Right cardiac atrium (tissue), 5 donors: ENCODE results near the gene PDCL3. TPM values are rescaled to one million over a fixed set of nuclear protein-coding genes. Genes with fewer than 3 reads are reported as not detected.
A peak's percentile ranks its signal among the peaks of the same experiment; 100 is the strongest.

Source experiments
- ATAC-seq, 2 donors: fragments of 200-7000 bp; cut with Tn5 transposase; one replicate each; pipeline versions ENCODE4 v1.8.0 to v1.9.1; 2020; ENCODE audit warnings: moderate library complexity in 2 of 2, mild to moderate bottlenecking in 1 of 2
- DNase-seq, 3 donors: peaks; one replicate each; pipeline ENCODE4 v3.0.0-alpha.2; 2020
- H3K27ac ChIP-seq: one replicate; pipeline ENCODE4 v1.5.1; 2013; ENCODE audit warnings: mild to moderate bottlenecking, low read length, control low read depth, moderate library complexity
- H3K27me3 ChIP-seq: one replicate; pipeline ENCODE4 v1.6.1; 2013; ENCODE audit not compliant: control insufficient read depth, insufficient read depth
- H3K4me1 ChIP-seq: one replicate; pipeline ENCODE4 v1.6.1; 2013; ENCODE audit warnings: low read length; ENCODE audit not compliant: control insufficient read depth, insufficient read depth
- H3K4me3 ChIP-seq: one replicate; pipeline ENCODE4 v1.5.1; 2013; ENCODE audit warnings: low read length, control low read depth
- H3K9me3 ChIP-seq: one replicate; pipeline ENCODE4 v1.6.1; 2013; ENCODE audit warnings: low read length; ENCODE audit not compliant: control insufficient read depth
- WGBS: extraction: QIAGEN DNeasy Blood & Tissue Kit; methylation state at CpG from one replicate; pipeline ENCODE4 v1.1.7; 2013; 5-methylcytosine and 5-hydroxymethylcytosine counted together
- intact Hi-C, 4 donors: fragments of 100-400 bp; cut with DNase I; formaldehyde crosslinking; loops; one replicate each; pipeline versions ENCODE4 v1.11.0 to v1.14.0; 2022 to 2023
- polyA plus RNA-seq: library from polyadenylated mRNA; stranded (reverse); fragments of 200-250 nt; gene quantifications from one replicate; pipeline ENCODE4 v1.2.3, GENCODE V29; 2013
- total RNA-seq, 4 donors: library from RNA; stranded (reverse); fragmentation: NEBNext Ultra II Directional; extraction: Animal tissue kit (Norgen Biotek cat#: 25700); gene quantifications; one replicate each; pipeline ENCODE4 v1.2.1, GENCODE V29; 2021
- donor health status: healthy with polysubstance abuse.
- donor health status: DM: no; HTN: yes; CAD: no.
- donor health status: DM: no; HTN: no; CAD: no.
- donor health status: DM: no; HTN: yes; CAD: no; lungs with severe emphysema.
- donor health status: DM: yes; HTN: yes; CAD: no.

The PDCL3 gene
- total and polyA plus RNA-seq, 5 donors: 20.6 to 41.6 (median 27.1) TPM

DNA sequence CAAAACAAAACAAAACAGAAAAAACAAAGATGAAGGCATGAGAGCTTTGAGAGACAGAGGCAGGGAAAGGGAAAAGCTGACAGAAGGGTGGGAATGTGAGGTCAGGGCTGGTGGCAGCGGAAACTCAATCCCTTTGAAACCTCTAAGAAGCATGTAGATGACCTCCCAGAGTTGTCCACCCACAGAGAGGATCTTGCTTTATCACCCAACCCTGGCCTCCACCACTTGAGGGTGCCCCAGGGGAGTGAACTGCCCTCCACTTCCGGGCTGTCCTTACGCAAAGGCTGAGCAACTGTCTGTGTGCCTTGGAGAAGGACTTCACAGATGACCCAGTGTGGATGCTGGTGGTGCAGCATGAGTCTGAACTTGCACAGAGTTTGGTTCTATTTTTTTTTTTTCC lies 26.7 kb downstream of the PDCL3 start:
- H3K4me3 ChIP-seq: no peak overlapping the region
- no peak for DNase-seq
- WGBS: 59% methylated on average over 3 of the region's 3 CpGs
- H3K9me3 ChIP-seq: no peaks in the 10 kb centered on the region
- intact Hi-C loops: no loop called here
- H3K27ac ChIP-seq: no peak overlapping the region
- no peak for ATAC-seq
- no peaks in the 10 kb centered on the region for H3K4me1 ChIP-seq
- no peaks in the 10 kb centered on the region for H3K27me3 ChIP-seq

DNA sequence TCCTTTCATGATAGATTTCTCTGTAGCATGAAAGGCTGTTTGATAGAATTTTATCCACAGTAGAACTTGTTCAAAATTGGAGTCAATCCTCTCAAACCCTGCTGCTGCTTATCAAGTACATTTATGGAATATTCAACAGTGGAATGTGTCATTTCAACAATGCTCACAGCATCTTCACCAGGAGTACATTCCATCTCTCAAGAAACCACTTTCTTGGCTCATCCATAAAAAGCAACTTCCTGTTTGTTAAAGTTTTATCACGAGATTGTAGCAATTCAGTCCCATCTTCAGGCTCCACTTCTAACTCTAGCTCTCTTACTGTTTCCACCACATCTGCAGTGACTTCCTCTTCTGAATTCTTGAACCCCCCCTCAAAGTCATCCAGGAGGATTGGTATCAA lies 29.4 kb downstream of the PDCL3 start:
- WGBS: 31% methylated on average over 1 of the region's 1 CpG
- no peak overlapping the region for H3K4me3 ChIP-seq

DNA sequence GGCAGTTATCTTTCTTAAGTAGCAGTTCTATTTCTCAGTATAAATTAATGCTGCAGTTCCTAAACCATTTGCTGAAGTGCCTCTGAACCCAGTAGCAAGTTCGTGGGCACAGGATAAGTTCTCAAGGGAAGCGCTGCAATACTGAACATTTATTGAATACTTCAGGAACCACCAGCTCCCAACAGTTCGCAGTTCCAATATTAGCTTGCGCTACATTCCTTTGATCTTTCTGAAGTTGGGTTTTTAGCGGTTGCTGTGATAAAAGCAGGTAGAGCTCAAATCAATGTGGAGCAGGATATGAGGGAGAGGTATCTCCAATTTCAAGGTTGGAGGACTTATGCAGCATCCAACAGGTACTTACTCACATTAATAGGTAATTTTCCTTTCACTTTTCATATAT lies 33.7 kb downstream of the PDCL3 start:
- Histone ChIP-seq H3K4me3 (no peak overlapping the region), H3K4me1 (no peaks in the 10 kb centered on the region), H3K27me3 (no peaks in the 10 kb centered on the region), H3K27ac (no peak overlapping the region), H3K9me3 (no peaks in the 10 kb centered on the region)
- WGBS: 93% methylated on average over 5 of the region's 5 CpGs
- no peak for DNase-seq
- no peak for ATAC-seq
- intact Hi-C loops: no loop called here

More for the DNA sequence above, 29.4 kb downstream of the PDCL3 start:
- Histone ChIP-seq H3K4me1 (no peaks in the 10 kb centered on the region), H3K27me3 (no peaks in the 10 kb centered on the region), H3K9me3 (no peaks in the 10 kb centered on the region), H3K27ac (no peak overlapping the region)
- DNase-seq: no peak
- no peak for ATAC-seq
- intact Hi-C loops: no loop called here

DNA sequence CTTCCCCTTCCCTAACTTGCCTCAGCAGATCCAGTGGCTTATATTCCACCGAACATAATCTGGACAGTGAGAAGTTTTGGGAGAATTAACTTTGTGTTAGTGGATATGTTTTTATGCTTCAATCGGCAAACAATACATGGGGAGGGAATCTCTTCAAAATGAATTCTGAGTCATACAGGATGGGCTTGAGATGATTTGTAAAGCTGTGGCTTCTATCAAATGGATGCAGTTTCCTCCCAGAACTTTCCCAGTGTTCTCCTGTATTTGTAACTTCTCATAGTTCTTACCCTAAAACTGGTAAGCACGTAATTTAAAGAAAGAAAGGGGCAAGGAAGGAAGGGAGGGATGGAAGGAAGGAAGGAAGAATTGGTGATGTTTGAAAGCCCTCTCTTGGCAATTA lies 36.8 kb downstream of the PDCL3 start:
- DNase-seq: no peak
- no peaks in the 10 kb centered on the region for H3K4me1 ChIP-seq
- H3K27ac ChIP-seq: no peak overlapping the region
- intact Hi-C loops: no loop called here
- H3K4me3 ChIP-seq: no peak overlapping the region
- H3K9me3 ChIP-seq: no peaks in the 10 kb centered on the region
- no peak for ATAC-seq
- 64% methylated on average over 3 of the region's 3 CpGs for WGBS
- H3K27me3 ChIP-seq: no peaks in the 10 kb centered on the region

DNA sequence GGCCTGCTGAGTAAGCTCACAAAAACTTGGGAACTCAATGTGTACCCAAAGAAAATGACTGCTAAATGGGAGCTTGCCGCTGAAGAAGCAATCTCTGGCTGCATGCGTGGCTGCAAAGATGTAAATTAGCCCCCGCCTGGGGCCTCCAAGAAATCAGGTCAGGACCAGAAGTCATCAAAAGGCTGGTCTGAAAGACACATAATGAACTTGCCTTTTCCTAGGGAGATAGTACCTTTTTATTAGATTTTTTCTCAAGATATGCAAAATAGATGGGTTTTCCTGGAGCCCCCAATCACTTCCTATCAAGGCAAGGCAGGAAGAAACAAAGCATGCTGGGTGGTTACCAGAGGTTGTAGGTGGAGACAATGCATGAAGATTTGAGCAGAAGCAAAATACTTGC lies 38.9 kb downstream of the PDCL3 start:
- no peak overlapping the region for H3K4me3 ChIP-seq
- no peaks in the 10 kb centered on the region for H3K9me3 ChIP-seq
- no peaks in the 10 kb centered on the region for H3K27me3 ChIP-seq
- no peak for ATAC-seq
- no peaks in the 10 kb centered on the region for H3K4me1 ChIP-seq
- no peak for DNase-seq
- WGBS: 97% methylated on average over 3 of the region's 3 CpGs
- no peak overlapping the region for H3K27ac ChIP-seq
- intact Hi-C loops: no loop called here

DNA sequence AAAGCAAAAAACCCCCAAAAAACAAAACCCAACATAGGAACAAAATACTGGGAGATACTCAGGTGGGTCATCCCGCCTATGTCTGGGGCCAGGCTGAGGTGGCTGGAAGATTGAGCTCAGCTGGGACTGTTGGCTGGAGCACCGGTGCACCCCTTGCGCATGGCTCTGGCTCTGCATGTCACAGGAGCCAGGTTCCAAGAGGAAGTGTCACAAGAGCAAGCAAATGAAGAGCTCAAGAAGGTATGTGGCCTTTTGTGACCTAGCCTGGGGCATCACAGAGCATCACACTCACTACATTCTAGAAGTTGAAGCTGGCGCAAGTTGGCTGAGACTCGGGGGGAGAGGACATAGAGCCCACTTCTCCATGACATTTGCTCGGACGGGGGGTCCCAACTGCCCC lies 40.6 kb downstream of the PDCL3 start:
- Histone ChIP-seq H3K27ac (no peak overlapping the region), H3K27me3 (no peaks in the 10 kb centered on the region), H3K4me1 (no peaks in the 10 kb centered on the region), H3K4me3 (no peak overlapping the region), H3K9me3 (no peaks in the 10 kb centered on the region)
- WGBS: 91% methylated on average over 7 of the region's 7 CpGs
- DNase-seq (no peak), ATAC-seq (no peak)
- intact Hi-C loops: no loop called here

DNA sequence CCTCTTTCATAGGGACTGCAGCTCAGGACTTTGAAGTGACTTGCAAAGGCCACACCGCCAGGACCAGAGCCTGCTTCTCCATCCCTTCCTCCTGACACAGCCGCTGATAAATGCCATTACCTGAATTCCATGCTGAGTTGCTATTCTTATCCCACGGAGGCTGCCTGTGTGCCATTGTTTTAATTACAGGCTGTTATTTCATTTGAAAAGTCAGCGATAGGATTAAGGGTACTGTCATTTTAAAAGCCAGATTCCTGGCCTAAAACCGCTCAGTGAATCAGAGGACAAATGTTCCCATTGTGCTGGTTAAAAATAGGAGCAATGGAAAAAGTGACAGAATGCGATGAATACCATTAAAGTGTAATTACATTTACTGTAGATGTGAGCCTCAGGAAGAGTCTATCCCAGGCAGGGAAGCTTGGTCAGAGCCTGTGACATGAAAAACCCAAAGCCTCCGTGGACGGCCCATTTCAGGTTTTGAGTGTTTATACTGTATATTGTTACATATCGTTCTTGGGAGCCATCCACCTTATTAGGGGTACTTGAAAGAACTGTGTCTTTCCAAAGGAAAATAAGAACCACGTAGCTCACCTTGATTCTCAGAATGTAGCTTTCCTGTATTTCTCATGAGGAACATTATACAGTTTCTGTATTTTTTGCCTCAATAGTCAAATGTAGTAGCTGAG lies 41.3 kb downstream of the PDCL3 start:
- 35% methylated on average over 10 of the region's 10 CpGs for WGBS
- H3K4me3 ChIP-seq: no peak overlapping the region
- DNase-seq: no peak
- ATAC-seq: peak; percentile 23 to 79
- no peaks in the 10 kb centered on the region for H3K9me3 ChIP-seq
- no peaks in the 10 kb centered on the region for H3K4me1 ChIP-seq
- no peaks in the 10 kb centered on the region for H3K27me3 ChIP-seq
- intact Hi-C loops: no loop called here
- H3K27ac ChIP-seq: no peak overlapping the region

DNA sequence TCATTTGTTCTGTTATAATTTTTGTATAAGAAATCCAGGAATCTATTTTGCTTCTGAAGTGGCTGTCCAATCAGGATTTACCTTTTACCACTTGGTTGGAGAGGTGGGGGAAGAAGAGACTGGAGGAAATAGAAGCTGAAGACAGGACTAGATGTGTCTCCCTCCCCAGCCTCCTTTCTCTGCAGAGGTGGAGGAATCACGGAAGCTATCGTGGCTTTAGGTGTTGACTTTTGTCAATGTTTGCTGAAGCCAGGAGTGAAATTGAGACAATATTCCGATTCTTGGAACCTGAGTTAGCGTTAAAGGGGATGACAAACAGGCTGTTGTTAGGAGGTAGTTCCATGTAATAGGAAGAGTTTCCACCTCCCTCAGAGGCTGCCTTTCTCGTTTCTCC lies 43.5 kb downstream of the PDCL3 start:
- WGBS: 77% methylated on average over 5 of the region's 5 CpGs
- H3K4me3 ChIP-seq: no peak overlapping the region
- H3K27ac ChIP-seq: no peak overlapping the region
- intact Hi-C loops: loop anchor here in 3 of 4 donors (5.0 kb wide), 2 partner anchors 376 to 381 kb away; no protein-coding TSS in a partner anchor
- H3K9me3 ChIP-seq: no peaks in the 10 kb centered on the region
- ATAC-seq: no peak
- no peaks in the 10 kb centered on the region for H3K27me3 ChIP-seq
- H3K4me1 ChIP-seq: no peaks in the 10 kb centered on the region
- no peak for DNase-seq

DNA sequence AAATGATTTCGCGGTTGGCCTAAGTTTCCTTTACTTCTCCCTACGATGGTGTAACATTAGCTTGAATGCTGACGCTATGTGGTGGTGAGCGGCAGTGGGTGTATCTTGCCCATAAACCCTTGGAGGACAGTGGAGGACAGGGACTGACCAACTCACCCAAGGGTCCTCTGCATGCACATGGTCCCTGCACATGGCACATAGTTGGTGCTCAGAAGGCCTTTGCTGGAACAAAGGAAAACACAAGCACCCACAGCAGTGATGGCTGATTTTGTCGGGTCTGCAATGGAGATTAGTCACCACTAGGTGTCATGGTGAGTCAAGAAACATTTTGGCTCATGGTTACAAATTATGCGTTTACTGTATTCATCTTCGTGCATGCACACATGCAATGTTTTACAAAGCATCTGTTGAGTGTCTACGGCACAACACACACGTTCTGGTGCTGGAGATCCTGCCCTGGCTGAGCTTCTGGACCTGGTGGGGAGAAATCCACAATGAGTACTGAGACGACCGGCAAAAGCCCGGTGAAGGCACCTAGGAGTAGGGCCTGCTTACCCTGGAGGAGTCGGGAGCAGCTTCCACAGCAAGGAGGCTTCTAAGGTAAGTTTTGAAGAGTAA lies 44.0 kb downstream of the PDCL3 start:
- Histone ChIP-seq H3K27ac (no peak overlapping the region), H3K4me3 (no peak overlapping the region), H3K9me3 (no peaks in the 10 kb centered on the region), H3K27me3 (no peaks in the 10 kb centered on the region), H3K4me1 (no peaks in the 10 kb centered on the region)
- ATAC-seq (peak in 1 of 2 donors; percentile 26), DNase-seq (no peak)
- intact Hi-C loops: loop anchor here in 3 of 4 donors (5.0 kb wide), 2 partner anchors 375 to 380 kb away; no protein-coding TSS in a partner anchor
- 59% methylated on average over 14 of the region's 14 CpGs for WGBS

DNA sequence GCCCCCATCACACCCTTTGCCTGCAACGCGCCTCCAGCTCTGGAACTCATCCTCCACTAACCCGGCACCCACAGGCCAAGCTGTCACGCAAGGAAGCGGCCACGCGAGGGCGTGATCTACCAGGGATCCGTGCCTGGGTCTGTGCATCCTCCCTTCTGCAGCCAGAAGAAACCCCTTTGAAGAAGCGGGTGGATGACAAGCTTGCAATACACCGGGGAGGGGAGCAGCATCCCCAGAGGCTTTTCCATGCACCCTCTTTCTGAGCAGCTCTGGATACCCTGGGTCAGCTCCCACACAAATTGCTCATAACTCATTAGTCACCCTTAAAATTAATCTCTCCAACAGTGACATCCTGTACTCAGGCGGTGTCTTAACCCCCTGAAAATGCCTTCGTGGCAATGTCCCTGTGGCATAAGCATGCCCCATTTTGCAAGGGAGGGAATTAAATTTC lies 47.6 kb downstream of the PDCL3 start:
- 19% methylated on average over 13 of the region's 13 CpGs for WGBS
- Histone ChIP-seq H3K9me3 (no peaks in the 10 kb centered on the region), H3K27me3 (no peaks in the 10 kb centered on the region), H3K4me3 (no peak overlapping the region), H3K27ac (no peak overlapping the region), H3K4me1 (no peaks in the 10 kb centered on the region)
- DNase-seq (peak; percentile 65 to 87 (median 86)), ATAC-seq (peak; percentile 64 to 78)
- intact Hi-C loops: loop anchor here in 3 of 4 donors (2.0 to 10.0 kb wide), 3 partner anchors 114 to 374 kb away; no protein-coding TSS in a partner anchor
